ENCODE measurements around the gene B4GALT4.

- no peak for TF ChIP-seq CTCF (IDR thresholded peaks at IDR 0.05)
- no peak for TF ChIP-seq EP300 (IDR thresholded peaks at IDR 0.05)
Observed at GRCh38 chr3:119205685-119206084, 35.0 kb downstream of the B4GALT4 start.
